HCT116 (cell line): ENCODE measurements around the gene FBXO24. TPM values are rescaled to one million over a fixed set of nuclear protein-coding genes. Genes with fewer than 3 reads are reported as not detected.

Experiments used
- ATAC-seq: fragments of 200-7000 bp; cut with Tn5 transposase; 2 replicates; pipeline ENCODE4 v1.9.1; 2020; ENCODE audit warnings: mild to moderate bottlenecking, moderate library complexity
- BruUV-seq: library from RNA; stranded (reverse); fragments of 400-500 nt; replicated peaks from 2 replicates; lab custom pipeline; 2021; lab: Mats Ljungman, UMichigan
- CTCF ChIA-PET: fragments of 300-600 bp; sonication (Branson Sonifier 250); formaldehyde crosslinking; loops from one replicate; lab custom pipeline; 2021; ENCODE audit warnings: antibody characterized with exemption; lab: Charles Lee
- POLR2A ChIA-PET: fragments of 300-600, 350-600 bp; sonication (Branson Sonifier 250); formaldehyde crosslinking; loops from one replicate; lab custom pipeline; 2021; ENCODE audit warnings: antibody characterized with exemption; lab: Charles Lee
- RAD21 ChIA-PET, 2 experiments: fragments of 300-600 bp; sonication (Branson Sonifier 250); formaldehyde crosslinking; loops; one replicate each; lab custom pipeline; 2023; ENCODE audit warnings: low total read pairs in 2 of 2; ENCODE audit not compliant: uncharacterized antibody in 2 of 2, unreplicated experiment in 2 of 2, low non-redundant PET in 1 of 2; lab: Charles Lee
- DNase-seq: peaks from one replicate; pipeline ENCODE4 v3.0.0-alpha.2; 2010; ENCODE audit warnings: low read depth, low spot score
- H2AFZ ChIP-seq: fragments of 200-600 bp; shearing (Covaris generic), sonication (generic); 2 replicates; pipeline ENCODE4 v1.6.1; 2017; ENCODE audit warnings: low read depth, mixed run types, mixed read lengths, antibody characterized with exemption, low read length; ENCODE audit not compliant: poor library complexity, severe bottlenecking
- H3K27ac ChIP-seq: 2 replicates; pipeline ENCODE4 v1.5.1; 2012; ENCODE audit warnings: low read depth, low read length
- H3K27me3 ChIP-seq: fragments of 200-600 bp; sonication (generic); 2 replicates; pipeline ENCODE4 v1.6.1; 2016; ENCODE audit warnings: mixed run types, low read length, mixed read lengths; ENCODE audit not compliant: insufficient read depth
- H3K36me3 ChIP-seq, 2 experiments: fragments of 200-500 bp in 1 of 2; fragments of 200-600 bp in 1 of 2; sonication (Bioruptor generic) in 1 of 2; sonication (generic) in 1 of 2; 2 replicates each; pipeline versions ENCODE4 v1.5.1 to v1.6.1; 2014 to 2016; ENCODE audit warnings: low read length in 2 of 2, inconsistent platforms in 1 of 2, mixed read lengths in 1 of 2, mixed run types in 1 of 2; ENCODE audit not compliant: insufficient read depth in 2 of 2, control insufficient read depth in 1 of 2
- H3K4me1 ChIP-seq, 2 experiments: fragments of 200-600 bp in 1 of 2; sonication (generic) in 1 of 2; 2 replicates each; pipeline versions ENCODE4 v1.5.1 to v1.6.1; 2012 to 2017; ENCODE audit warnings: low read length in 2 of 2, inconsistent platforms in 1 of 2, mild to moderate bottlenecking in 1 of 2, mixed read lengths in 1 of 2, mixed run types in 1 of 2, moderate library complexity in 1 of 2; ENCODE audit not compliant: insufficient read depth in 2 of 2, control insufficient read depth in 1 of 2
- H3K4me2 ChIP-seq: fragments of 200-600 bp; sonication (generic); 2 replicates; pipeline ENCODE4 v1.6.1; 2017; ENCODE audit warnings: mixed run types, low read length, mixed read lengths
- H3K4me3 ChIP-seq, 2 experiments: fragments of 200-600 bp in 1 of 2; sonication (generic) in 1 of 2; replicated peaks in 1 of 2; 2 replicates each; pipeline ENCODE4 v1.5.1; 2011 to 2016; ENCODE audit warnings: low read length in 2 of 2, control low read depth in 1 of 2, low read depth in 1 of 2, mild to moderate bottlenecking in 1 of 2, mixed read lengths in 1 of 2, mixed run types in 1 of 2
- H3K79me2 ChIP-seq: fragments of 200-600 bp; sonication (generic); 2 replicates; pipeline ENCODE4 v1.6.1; 2017; ENCODE audit warnings: mild to moderate bottlenecking, mixed run types, low read length, moderate library complexity, mixed read lengths; ENCODE audit not compliant: insufficient read depth
- H3K9ac ChIP-seq: fragments of 200-600 bp; sonication (generic); 2 replicates; pipeline ENCODE4 v1.6.1; 2016; ENCODE audit warnings: low read length, mixed read lengths
- H3K9me2 ChIP-seq: fragments of 200-600 bp; sonication (generic), shearing (Covaris generic); 2 replicates; pipeline ENCODE4 v1.6.1; 2017; ENCODE audit warnings: mixed run types, mild to moderate bottlenecking, moderate library complexity; ENCODE audit not compliant: insufficient read depth
- H3K9me3 ChIP-seq, 2 experiments: fragments of 200-500 bp in 1 of 2; fragments of 200-600 bp in 1 of 2; sonication (Bioruptor generic) in 1 of 2; sonication (generic) in 1 of 2; 2 replicates each; pipeline ENCODE4 v1.6.1; 2014 to 2017; ENCODE audit warnings: low read length in 2 of 2, mixed read lengths in 2 of 2, inconsistent platforms in 1 of 2, low read depth in 1 of 2, mild to moderate bottlenecking in 1 of 2, mixed run types in 1 of 2, moderate library complexity in 1 of 2; ENCODE audit not compliant: control insufficient read depth in 1 of 2, insufficient read depth in 1 of 2
- H4K20me1 ChIP-seq: fragments of 200-600 bp; sonication (generic), shearing (Covaris generic); 2 replicates; pipeline ENCODE4 v1.6.1; 2017; ENCODE audit warnings: mixed run types, mild to moderate bottlenecking, moderate library complexity; ENCODE audit not compliant: insufficient read depth
- ATF3 ChIP-seq: IDR thresholded peaks from 2 replicates; pipeline ENCODE4 v1.6.1; 2012
- CBX3 ChIP-seq: IDR thresholded peaks from 2 replicates; pipeline ENCODE4 v1.6.1; 2012; ENCODE audit warnings: low read depth
- EGR1 ChIP-seq: IDR thresholded peaks from 2 replicates; pipeline ENCODE4 v1.6.1; 2012; ENCODE audit warnings: low read depth
- ELF1 ChIP-seq: IDR thresholded peaks from 2 replicates; pipeline ENCODE4 v1.6.1; 2012; ENCODE audit warnings: low read depth, borderline replicate concordance
- EZH2 ChIP-seq: fragments of 200-600 bp; sonication (generic); IDR thresholded peaks from 2 replicates; pipeline ENCODE4 v1.6.1; 2017; ENCODE audit warnings: antibody characterized with exemption, mixed run types
- FOSL1 ChIP-seq: IDR thresholded peaks from 2 replicates; pipeline ENCODE4 v1.6.1; 2012; ENCODE audit warnings: low read depth
- JUND ChIP-seq: IDR thresholded peaks from 2 replicates; pipeline ENCODE4 v1.6.1; 2012
- POLR2A ChIP-seq: IDR thresholded peaks from 2 replicates; pipeline ENCODE4 v1.7.0; 2011; ENCODE audit warnings: borderline replicate concordance; ENCODE audit not compliant: insufficient read depth, insufficient read length; ENCODE audit errors: extremely low read depth
- RAD21 ChIP-seq: IDR thresholded peaks from 2 replicates; pipeline ENCODE4 v1.6.1; 2012; ENCODE audit warnings: low read depth, mild to moderate bottlenecking
- SIN3A ChIP-seq: IDR thresholded peaks from 2 replicates; pipeline ENCODE4 v1.6.1; 2012; ENCODE audit warnings: low read depth
- YY1 ChIP-seq: IDR thresholded peaks from 2 replicates; pipeline ENCODE4 v1.6.1; 2011; ENCODE audit warnings: low read length, low read depth, moderate library complexity, mild to moderate bottlenecking; ENCODE audit not compliant: insufficient replicate concordance; ENCODE audit errors: extremely low read depth
- ZBTB33 ChIP-seq: IDR thresholded peaks from 2 replicates; pipeline ENCODE4 v1.6.1; 2011; ENCODE audit warnings: mild to moderate bottlenecking, low read length, moderate library complexity; ENCODE audit not compliant: insufficient replicate concordance; ENCODE audit errors: extremely low read depth
- intact Hi-C: fragments of 100-400 bp; cut with micrococcal nuclease; formaldehyde crosslinking; loops from 2 replicates; pipeline ENCODE4 v1.10.0; 2022
- total RNA-seq: library from RNA; stranded (reverse); gene quantifications from one replicate; pipeline ENCODE4 v1.2.1, GENCODE V29; 2021; ENCODE audit not compliant: unreplicated experiment
- TF ChIP-seq, protein P1 (sequence below), 3 experiments: fragments of 200-600 bp in 1 of 3; sonication (generic) in 1 of 3; IDR thresholded peaks in 2 of 3; conservative IDR thresholded peaks in 1 of 3; 2 replicates each; pipeline ENCODE4 v1.5.1; 2012 to 2017; ENCODE audit warnings: low read depth in 2 of 3, low read length in 2 of 3, antibody characterized with exemption in 1 of 3, borderline replicate concordance in 1 of 3, control low read depth in 1 of 3, mild to moderate bottlenecking in 1 of 3, mixed read lengths in 1 of 3, mixed run types in 1 of 3, moderate library complexity in 1 of 3; ENCODE audit not compliant: insufficient read depth in 1 of 3
- TF ChIP-seq, protein P2 (sequence below): IDR thresholded peaks from 2 replicates; pipeline ENCODE4 v1.6.1; 2012

The FBXO24 gene
- total RNA-seq, 1 experiment from 2014 or later, result 2.1 TPM

- H3K79me2 ChIP-seq, result no peaks in the 10 kb centered on the region
- peaks cover 9 to 10% of the 10 kb centered on the region in 2 experiments; a peak in 3 of 4 replicates for H3K36me3 ChIP-seq
- no peak for DNase-seq
- H3K27me3 ChIP-seq, result no peaks in the 10 kb centered on the region
- H3K4me1 ChIP-seq, result peaks cover 2 to 5% of the 10 kb centered on the region in 2 experiments; a peak in 1 of 4 replicates
- ChIA-PET RAD21 (no interaction called here), CTCF (no interaction called here), POLR2A (interaction anchor here (2.5 kb wide), 1 partner anchor 8 kb away, joined by 9 read pairs; the partner anchor contains the start of genes FBXO24 and LRCH4)
- no peak overlapping the region for H3K4me2 ChIP-seq
- intact Hi-C loops, result no loop called here
- H2AFZ ChIP-seq, result no peak overlapping the region
- H3K9me2 ChIP-seq, result no peaks in the 10 kb centered on the region
- H3K9ac ChIP-seq, result no peak overlapping the region
- no TSS peak for BruUV-seq
- no peak for ATAC-seq
- no peaks in the 10 kb centered on the region for H3K9me3 ChIP-seq
- no peak overlapping the region for H3K4me3 ChIP-seq
- TF ChIP-seq ELF1, result no peak
- H3K27ac ChIP-seq, result no peak overlapping the region
- H4K20me1 ChIP-seq, result no peaks in the 10 kb centered on the region
Measured at GRCh38 chr7:100577507-100577906, 8.6 kb upstream of the FBXO24 start.

DNA sequence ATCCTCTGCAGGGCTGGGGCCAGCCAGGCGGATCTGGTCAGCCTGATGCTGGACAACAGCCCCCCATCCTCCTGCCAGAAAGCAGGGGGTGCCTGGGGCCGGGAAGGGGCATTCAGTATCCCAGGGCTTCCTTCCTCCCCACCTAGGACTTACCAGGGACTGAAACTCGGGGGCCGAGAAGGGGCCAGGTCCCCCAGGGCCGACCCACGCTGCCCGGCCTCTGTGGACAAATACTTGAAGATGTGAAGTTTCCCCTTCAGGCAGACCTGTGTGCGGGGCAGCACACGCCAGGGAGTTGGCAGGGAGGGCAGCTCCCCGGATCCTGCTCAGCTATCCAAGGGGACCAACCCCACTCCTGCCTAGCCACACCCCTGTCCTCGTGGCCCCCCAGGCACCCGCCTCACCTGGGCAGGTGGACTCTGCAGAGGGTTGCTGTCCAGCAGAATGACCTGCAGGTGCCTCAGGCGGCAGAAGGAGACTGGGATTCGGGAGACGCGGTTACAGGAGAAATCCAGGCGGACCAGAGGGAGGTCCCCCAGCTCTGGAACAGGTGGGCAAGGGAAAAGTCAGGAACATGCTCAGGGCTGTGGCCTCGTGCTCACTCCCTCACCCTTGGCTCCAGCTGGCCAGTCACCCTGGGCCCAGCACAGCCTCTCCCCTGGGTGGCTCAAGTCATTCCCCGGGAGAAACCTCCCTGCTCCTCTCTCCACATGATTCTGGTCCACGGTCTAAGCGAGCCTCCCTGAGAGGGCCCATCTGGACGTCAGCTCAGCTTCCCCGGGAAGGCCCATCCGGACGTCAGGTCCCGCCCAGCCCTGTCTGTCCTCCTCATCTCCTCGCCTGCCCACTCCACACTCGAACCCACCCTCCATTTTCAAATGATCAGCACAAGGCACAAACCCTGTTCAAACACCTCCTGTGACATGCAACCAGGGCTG lies 7.6 kb upstream of the FBXO24 start:
- peaks cover 9 to 10% of the 10 kb centered on the region in 2 experiments; a peak in 3 of 4 replicates for H3K36me3 ChIP-seq
- H3K27me3 ChIP-seq, result no peaks in the 10 kb centered on the region
- ATAC-seq (no peak), DNase-seq (no peak)
- no peak overlapping the region for H3K4me3 ChIP-seq
- no peaks in the 10 kb centered on the region for H3K9me2 ChIP-seq
- no peaks in the 10 kb centered on the region for H3K9me3 ChIP-seq
- no peaks in the 10 kb centered on the region for H4K20me1 ChIP-seq
- RAD21 ChIA-PET, result no interaction called here
- H2AFZ ChIP-seq, result no peak overlapping the region
- BruUV-seq, result no TSS peak
- no peak overlapping the region for H3K4me2 ChIP-seq
- no peak overlapping the region for H3K27ac ChIP-seq
- H3K79me2 ChIP-seq, result no peaks in the 10 kb centered on the region; the same call in 1 of the 2 replicates
- CTCF ChIA-PET, result no interaction called here
- no peak overlapping the region for H3K9ac ChIP-seq
- no peaks in the 10 kb centered on the region for H3K4me1 ChIP-seq
- POLR2A ChIA-PET, result no interaction called here
- intact Hi-C loops, result no loop called here
- no peak for TF ChIP-seq FOSL1
- TF ChIP-seq POLR2A, result no peak
- TF ChIP-seq, protein P1, sequence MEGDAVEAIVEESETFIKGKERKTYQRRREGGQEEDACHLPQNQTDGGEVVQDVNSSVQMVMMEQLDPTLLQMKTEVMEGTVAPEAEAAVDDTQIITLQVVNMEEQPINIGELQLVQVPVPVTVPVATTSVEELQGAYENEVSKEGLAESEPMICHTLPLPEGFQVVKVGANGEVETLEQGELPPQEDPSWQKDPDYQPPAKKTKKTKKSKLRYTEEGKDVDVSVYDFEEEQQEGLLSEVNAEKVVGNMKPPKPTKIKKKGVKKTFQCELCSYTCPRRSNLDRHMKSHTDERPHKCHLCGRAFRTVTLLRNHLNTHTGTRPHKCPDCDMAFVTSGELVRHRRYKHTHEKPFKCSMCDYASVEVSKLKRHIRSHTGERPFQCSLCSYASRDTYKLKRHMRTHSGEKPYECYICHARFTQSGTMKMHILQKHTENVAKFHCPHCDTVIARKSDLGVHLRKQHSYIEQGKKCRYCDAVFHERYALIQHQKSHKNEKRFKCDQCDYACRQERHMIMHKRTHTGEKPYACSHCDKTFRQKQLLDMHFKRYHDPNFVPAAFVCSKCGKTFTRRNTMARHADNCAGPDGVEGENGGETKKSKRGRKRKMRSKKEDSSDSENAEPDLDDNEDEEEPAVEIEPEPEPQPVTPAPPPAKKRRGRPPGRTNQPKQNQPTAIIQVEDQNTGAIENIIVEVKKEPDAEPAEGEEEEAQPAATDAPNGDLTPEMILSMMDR (IDR thresholded peaks at IDR 0.05 in 2 of 3, conservative IDR thresholded peaks at IDR 0.05 in 1 of 3; ENCODE audit: borderline replicate concordance in 1 of 3, insufficient read depth in 1 of 3, low read depth in 2 of 3, low read length in 2 of 3), result no peak
- TF ChIP-seq, protein P2, sequence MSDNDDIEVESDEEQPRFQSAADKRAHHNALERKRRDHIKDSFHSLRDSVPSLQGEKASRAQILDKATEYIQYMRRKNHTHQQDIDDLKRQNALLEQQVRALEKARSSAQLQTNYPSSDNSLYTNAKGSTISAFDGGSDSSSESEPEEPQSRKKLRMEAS, result no peak
- no peak for TF ChIP-seq ZBTB33
- no peak for TF ChIP-seq JUND
- TF ChIP-seq EGR1, result no peak
- TF ChIP-seq ATF3, result no peak
- TF ChIP-seq SIN3A, result no peak
- TF ChIP-seq YY1, result no peak
- no peak for TF ChIP-seq RAD21
- no peak for TF ChIP-seq EZH2
- no peak for TF ChIP-seq CBX3
